Loucy (cell line): ENCODE results near the gene TOX2.

Source experiments
- CTCF ChIP-seq: fragments of 200-600 bp; sonication (generic); conservative IDR thresholded peaks from 2 replicates; pipeline ENCODE4 v1.5.1; 2014; ENCODE audit warnings: mild to moderate bottlenecking, antibody characterized with exemption, low read length
- EZH2phosphoT487 ChIP-seq: fragments of 200-600 bp; IDR thresholded peaks from 2 replicates; pipeline ENCODE4 v1.6.1; 2018; ENCODE audit warnings: antibody characterized with exemption, mild to moderate bottlenecking, moderate library complexity, borderline replicate concordance

- TF ChIP-seq CTCF (peak; percentile 24), EZH2phosphoT487 (peak; percentile 48; the same call in 1 of the 2 replicates)
Observed at GRCh38 chr20:44011251-44011940, 96.7 kb downstream of the TOX2 start.
